K562 (cell line): ENCODE results near the gene ANO3.

Experiments
- CTCF ChIP-seq, 3 experiments: IDR thresholded peaks in 2 of 3; conservative IDR thresholded peaks in 1 of 3; 2 replicates each; pipeline ENCODE4 v1.5.1; 2011 to 2012; ENCODE audit warnings: low read length in 3 of 3, mild to moderate bottlenecking in 3 of 3, control low read depth in 2 of 3, improper control_type of control experiment in 1 of 3, inconsistent platforms in 1 of 3, low read depth in 1 of 3, mixed read lengths in 1 of 3, moderate library complexity in 1 of 3; ENCODE audit not compliant: insufficient read depth in 2 of 3
- CTCFL ChIP-seq: IDR thresholded peaks from 2 replicates; pipeline ENCODE4 v1.6.1; 2011; ENCODE audit warnings: borderline replicate concordance, low read depth, mild to moderate bottlenecking, moderate library complexity, low read length; ENCODE audit not compliant: insufficient read depth, poor library complexity, severe bottlenecking
- KAT7 ChIP-seq: sonication (generic); formaldehyde crosslinking; IDR thresholded peaks from 2 replicates; pipeline ENCODE4 v1.8.0; 2022; ENCODE audit warnings: missing genetic modification reagents, mild to moderate bottlenecking, borderline replicate concordance
- NFE2 ChIP-seq: IDR thresholded peaks from 2 replicates; pipeline ENCODE4 v1.6.1; 2014; ENCODE audit warnings: antibody characterized with exemption, low read depth
- POLR2AphosphoS5 ChIP-seq: IDR thresholded peaks from 2 replicates; pipeline ENCODE4 v1.6.1; 2011; ENCODE audit warnings: mild to moderate bottlenecking, low read depth, low read length, moderate library complexity; ENCODE audit not compliant: control insufficient read depth, insufficient read depth
- SIN3A ChIP-seq, 2 experiments: fragments of 150-350 bp in 1 of 2; IDR thresholded peaks; 2 replicates each; pipeline ENCODE4 v1.6.1; 2011 to 2016; ENCODE audit warnings: borderline replicate concordance in 2 of 2, low read depth in 2 of 2, low read length in 2 of 2, mild to moderate bottlenecking in 2 of 2, moderate library complexity in 2 of 2; ENCODE audit not compliant: control insufficient read depth in 1 of 2

GRCh38 chr11:26573896-26574295 is 242.0 kb downstream of the ANO3 start:
- TF ChIP-seq KAT7, result no peak
- no peak for TF ChIP-seq NFE2
- no peak for TF ChIP-seq CTCFL
- TF ChIP-seq POLR2AphosphoS5, result no peak
- no peak for TF ChIP-seq CTCF (IDR thresholded peaks at IDR 0.05 in 2 of 3, conservative IDR thresholded peaks at IDR 0.05 in 1 of 3; ENCODE audit: insufficient read depth in 2 of 3, low read depth in 1 of 3, low read length in 3 of 3)
- TF ChIP-seq SIN3A (IDR thresholded peaks at IDR 0.05; ENCODE audit: borderline replicate concordance in 2 of 2, control insufficient read depth in 1 of 2, low read depth in 2 of 2, low read length in 2 of 2), result no peak
